GM06990 (cell line): Measurements from ENCODE around the gene LRRC58.

Experiments
- DNase-seq: peaks from one replicate; pipeline ENCODE4 v3.0.0-alpha.2; 2011; ENCODE audit not compliant: insufficient read length; ENCODE audit errors: extremely low read depth
- H3K27me3 ChIP-seq: replicated peaks from 2 replicates; pipeline ENCODE4 v1.6.0; 2011; ENCODE audit warnings: low read length; ENCODE audit not compliant: control insufficient read depth, insufficient read depth
- H3K36me3 ChIP-seq: 2 replicates; pipeline ENCODE4 v1.5.1; 2011; ENCODE audit warnings: low read length; ENCODE audit not compliant: control insufficient read depth, insufficient read depth
- H3K4me3 ChIP-seq: replicated peaks from 2 replicates; pipeline ENCODE4 v1.5.1; 2011; ENCODE audit warnings: low read depth, mild to moderate bottlenecking, control low read depth, low read length
- TF ChIP-seq, protein P1 (sequence below): IDR thresholded peaks from 2 replicates; pipeline ENCODE4 v1.5.1; 2011; ENCODE audit warnings: low read length, control low read depth, mild to moderate bottlenecking, inconsistent platforms; ENCODE audit not compliant: insufficient read depth, poor library complexity, severe bottlenecking

LRRC58 gene

DNA sequence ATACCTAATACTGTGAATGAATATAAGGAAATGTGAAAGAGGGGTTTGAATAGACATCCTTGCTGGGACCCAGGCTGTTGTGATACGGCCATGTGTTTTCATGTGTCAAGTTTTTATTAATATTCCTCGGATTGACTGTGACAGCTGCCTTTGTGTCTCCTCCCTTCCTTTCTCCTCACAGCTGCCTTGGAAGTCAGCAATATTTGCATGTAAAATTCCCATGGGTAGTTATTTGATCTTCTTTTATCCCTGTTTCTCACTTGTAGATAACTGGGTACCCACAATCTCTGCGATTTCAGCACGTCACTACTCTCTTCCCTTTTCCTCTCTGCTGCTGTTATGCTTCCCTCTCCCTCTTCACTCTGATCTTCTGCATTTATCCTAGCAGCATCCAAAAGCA is 73.5 kb downstream of the LRRC58 start:
- Histone ChIP-seq H3K4me3 (no peak overlapping the region), H3K36me3 (no peaks in the 10 kb centered on the region), H3K27me3 (no peaks in the 10 kb centered on the region)
- TF ChIP-seq, protein P1, sequence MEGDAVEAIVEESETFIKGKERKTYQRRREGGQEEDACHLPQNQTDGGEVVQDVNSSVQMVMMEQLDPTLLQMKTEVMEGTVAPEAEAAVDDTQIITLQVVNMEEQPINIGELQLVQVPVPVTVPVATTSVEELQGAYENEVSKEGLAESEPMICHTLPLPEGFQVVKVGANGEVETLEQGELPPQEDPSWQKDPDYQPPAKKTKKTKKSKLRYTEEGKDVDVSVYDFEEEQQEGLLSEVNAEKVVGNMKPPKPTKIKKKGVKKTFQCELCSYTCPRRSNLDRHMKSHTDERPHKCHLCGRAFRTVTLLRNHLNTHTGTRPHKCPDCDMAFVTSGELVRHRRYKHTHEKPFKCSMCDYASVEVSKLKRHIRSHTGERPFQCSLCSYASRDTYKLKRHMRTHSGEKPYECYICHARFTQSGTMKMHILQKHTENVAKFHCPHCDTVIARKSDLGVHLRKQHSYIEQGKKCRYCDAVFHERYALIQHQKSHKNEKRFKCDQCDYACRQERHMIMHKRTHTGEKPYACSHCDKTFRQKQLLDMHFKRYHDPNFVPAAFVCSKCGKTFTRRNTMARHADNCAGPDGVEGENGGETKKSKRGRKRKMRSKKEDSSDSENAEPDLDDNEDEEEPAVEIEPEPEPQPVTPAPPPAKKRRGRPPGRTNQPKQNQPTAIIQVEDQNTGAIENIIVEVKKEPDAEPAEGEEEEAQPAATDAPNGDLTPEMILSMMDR, result no peak
- no peak for DNase-seq

DNA sequence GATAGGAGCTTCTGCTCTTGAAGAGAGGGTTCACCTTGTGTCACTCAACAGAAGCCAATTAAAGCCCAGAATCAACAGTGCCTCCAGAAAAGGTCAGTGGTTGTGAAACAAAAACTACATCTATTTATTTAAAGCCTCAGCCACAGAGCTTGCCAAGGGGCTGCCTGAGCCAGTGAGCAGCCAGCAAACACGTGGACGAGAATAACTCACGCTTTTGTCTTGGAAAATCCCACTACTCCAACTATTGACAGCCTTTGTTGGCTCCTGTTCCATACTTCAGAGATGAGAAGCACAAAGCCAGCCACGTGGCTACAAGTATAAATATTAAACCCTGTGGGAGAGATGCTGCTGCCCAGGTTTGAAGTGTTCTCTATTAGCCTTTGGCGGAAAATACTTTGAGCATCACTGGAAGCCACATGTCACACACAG is 74.4 kb downstream of the LRRC58 start:
- TF ChIP-seq, protein P1, result no peak
- no peak for DNase-seq
- Histone ChIP-seq H3K4me3 (no peak overlapping the region), H3K27me3 (no peaks in the 10 kb centered on the region; the same call in 1 of the 2 replicates), H3K36me3 (no peaks in the 10 kb centered on the region)
